NB4 (cell line): ENCODE results near the gene TRAM2.

ENCODE experiments used
- CTCF ChIP-seq: IDR thresholded peaks from one replicate; pipeline ENCODE4 v1.5.1; 2012; ENCODE audit warnings: low read depth, low read length
- MAX ChIP-seq: IDR thresholded peaks from 2 replicates; pipeline ENCODE4 v1.6.1; 2011; ENCODE audit warnings: low read depth, low read length

GRCh38 chr6:52610011-52610410, 33.2 kb upstream of the TRAM2 start:
- TF ChIP-seq CTCF (no peak), MAX (no peak)
